SHP77 treated with DMSO at 0.1 percent for 48 hours (cell line): Measurements from ENCODE around the gene HERC2.
"Not testable (repeated sequence)": the region's sequence is repeated elsewhere in the genome, so short reads cannot be mapped to it uniquely, and the experiment has no call there.

ENCODE experiments used
- DNase-seq: peaks from one replicate; lab custom pipeline; 2025; lab: John Stamatoyannopoulos, UW

HERC2 gene

DNA sequence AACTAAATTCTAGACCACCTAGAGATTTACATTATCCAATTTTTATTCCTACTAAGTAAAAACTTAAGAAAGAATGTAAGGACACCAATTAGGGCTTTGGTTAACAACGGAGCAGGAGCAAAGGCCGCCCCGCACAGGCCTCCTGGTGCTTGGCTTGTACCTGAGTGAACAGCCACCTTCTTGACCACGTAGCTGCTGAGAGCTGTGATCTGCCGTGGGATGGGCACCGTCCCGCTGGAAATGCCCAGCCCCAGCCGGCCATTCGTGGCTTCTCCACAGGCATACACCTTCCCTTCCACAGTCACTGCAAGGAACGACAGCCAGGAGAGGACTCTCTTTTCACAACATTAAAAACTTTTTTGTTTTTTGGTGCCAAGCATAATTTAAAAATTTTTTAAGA, 143.3 kb downstream of the HERC2 start:
- no peak for DNase-seq

GRCh38 chr15:28178290-28178689, 143.7 kb downstream of the HERC2 start:
- DNase-seq: no peak

GRCh38 chr15:28169366-28169765, 152.6 kb downstream of the HERC2 start:
- no peak for DNase-seq

GRCh38 chr15:28168405-28169121, 153.4 kb downstream of the HERC2 start:
- not testable (repeated sequence) for DNase-seq

GRCh38 chr15:28167042-28167441, 154.9 kb downstream of the HERC2 start:
- no peak for DNase-seq

- DNase-seq: no peak
These were observed 156.2 kb downstream of the HERC2 start for GRCh38 chr15:28165791-28166190.

DNA sequence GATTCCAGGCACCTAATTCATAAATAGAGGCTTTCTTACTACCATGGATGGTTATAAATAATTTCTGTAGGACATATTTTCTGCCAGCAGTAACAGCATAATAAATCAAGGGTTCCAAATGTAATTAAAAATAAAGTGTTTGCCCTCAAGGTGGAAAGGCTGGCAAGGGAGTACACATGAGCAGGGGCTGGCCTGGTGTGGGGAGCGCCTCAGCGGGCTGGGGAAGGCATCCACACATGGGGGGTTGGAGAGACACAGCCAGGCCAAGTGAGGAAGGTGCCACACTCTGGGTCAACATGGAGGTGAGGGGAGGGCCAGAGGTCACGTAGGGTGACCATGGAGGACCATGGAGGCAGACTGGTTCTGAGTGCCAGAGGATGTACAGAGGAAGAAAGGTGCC, 157.1 kb downstream of the HERC2 start:
- DNase-seq: no peak

DNA sequence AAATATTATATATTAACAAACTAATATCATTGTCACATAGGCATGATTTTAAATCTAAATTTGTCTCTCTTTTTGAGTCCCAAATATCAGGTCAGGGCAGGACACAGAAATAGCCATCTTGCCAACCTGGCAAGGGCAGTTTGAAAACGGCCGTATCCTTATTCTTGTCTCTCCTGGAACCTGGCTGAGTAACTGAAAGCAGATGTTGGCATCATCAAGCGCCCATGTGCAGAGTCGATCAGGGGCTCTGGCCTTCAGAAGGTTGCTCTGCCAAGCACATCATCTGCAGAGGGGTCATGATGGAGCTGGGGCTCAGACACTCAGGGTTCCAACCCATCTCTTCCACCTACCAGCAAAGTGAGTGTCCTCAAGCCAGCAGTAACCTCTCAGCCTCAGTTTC, 167.7 kb downstream of the HERC2 start:
- DNase-seq: no peak

DNA sequence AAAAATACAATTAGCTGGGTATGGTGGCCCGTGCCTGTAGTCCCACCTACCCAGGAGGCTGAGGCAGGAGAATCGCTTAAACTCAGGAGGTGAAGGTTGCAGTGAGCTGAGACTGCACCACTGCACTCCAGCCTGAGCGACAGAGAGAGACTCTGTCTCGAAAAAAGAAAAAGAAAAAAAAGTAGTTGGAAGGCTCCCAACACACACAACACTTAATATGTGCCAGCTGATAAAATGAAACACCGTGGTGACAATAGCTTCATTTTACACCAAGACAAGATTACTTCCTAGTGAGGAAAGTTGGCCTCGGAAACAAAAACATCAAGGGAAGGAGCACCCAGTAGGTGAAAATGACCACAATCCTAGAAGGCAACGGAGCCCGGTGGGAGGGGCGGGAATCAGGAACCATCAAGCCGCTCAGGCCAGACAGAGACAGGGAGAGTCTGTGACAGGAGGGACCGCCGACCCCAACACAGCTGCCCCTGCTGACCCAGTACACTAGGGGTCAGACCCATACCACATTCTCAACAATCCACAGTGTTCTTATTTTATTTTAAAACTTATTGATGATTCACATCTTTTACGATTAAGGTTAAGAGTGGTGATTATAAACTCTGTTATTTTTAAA, 168.4 kb downstream of the HERC2 start:
- no peak for DNase-seq

- not testable (repeated sequence) for DNase-seq
These were observed 169.4 kb downstream of the HERC2 start for GRCh38 chr15:28152538-28152923.

GRCh38 chr15:28151864-28152537, 170.0 kb downstream of the HERC2 start:
- DNase-seq: not testable (repeated sequence)

DNA sequence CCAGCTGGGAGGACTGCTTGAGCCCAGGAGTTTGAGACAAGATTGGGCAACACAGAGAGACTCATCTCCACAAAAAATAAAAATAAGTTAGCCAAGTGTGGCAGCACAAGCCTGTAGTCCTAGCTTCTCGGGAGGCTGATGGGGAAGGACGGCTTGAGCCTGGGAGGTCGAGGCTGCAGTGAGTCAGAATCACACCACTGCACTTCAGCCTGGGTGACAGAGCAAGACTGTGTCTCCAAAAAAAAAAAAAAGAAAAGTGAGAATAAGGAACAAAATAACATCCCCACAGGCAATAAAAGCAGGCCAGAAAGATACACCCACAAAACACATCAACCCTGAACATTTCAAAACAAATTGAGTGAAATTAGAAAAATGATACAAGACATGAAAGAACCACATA, 174.2 kb downstream of the HERC2 start:
- no peak for DNase-seq

DNA sequence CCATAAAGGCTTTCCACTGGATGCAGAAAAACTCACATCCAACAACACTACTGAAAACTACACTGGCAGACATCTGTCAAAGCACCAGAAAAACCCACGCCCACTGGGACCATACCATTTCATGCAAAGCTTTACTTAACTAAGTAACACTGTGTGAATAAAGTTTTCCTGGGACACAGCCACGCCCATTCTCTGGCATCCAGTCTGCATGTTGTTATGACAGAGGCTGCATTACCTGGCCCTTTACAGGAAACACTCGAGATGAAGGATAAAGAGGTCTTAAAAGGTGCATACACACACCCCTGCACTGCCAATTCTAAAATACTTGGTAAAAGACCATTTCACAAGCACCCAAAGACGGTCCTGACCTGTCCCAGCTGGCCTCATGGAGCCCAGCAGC, 176.6 kb downstream of the HERC2 start:
- not testable (repeated sequence) for DNase-seq

- DNase-seq: no peak
These were observed 181.9 kb downstream of the HERC2 start for GRCh38 chr15:28140062-28140461.

DNA sequence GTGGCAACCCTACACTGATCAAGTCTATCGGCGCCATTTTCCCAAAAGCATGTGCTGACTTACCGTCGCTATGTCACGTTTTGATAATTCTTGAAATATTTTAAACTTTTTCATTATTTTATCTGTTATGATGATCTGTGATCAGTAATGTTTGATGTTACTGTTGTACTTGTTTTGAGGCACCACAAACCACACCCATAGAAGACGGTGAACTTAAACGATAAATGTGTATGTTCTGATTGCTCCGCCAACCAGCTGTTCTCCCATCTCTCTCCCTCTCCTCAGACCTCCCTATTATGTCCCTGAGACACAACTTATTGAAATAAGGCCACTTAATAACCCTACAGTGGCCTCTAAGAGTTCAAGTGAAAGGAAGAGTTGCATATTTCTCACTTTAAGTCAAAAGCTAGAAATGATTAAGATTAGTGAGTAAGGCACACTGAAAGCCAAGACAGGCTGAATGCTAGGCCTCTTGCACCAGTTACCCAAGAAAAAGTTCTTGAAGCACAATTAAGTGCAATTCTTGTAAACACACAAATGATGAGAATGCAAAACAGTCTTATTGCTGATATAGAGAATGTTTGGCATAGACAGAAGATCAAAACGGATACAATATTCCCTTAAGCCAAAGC, 184.5 kb downstream of the HERC2 start:
- not testable (repeated sequence) for DNase-seq

DNA sequence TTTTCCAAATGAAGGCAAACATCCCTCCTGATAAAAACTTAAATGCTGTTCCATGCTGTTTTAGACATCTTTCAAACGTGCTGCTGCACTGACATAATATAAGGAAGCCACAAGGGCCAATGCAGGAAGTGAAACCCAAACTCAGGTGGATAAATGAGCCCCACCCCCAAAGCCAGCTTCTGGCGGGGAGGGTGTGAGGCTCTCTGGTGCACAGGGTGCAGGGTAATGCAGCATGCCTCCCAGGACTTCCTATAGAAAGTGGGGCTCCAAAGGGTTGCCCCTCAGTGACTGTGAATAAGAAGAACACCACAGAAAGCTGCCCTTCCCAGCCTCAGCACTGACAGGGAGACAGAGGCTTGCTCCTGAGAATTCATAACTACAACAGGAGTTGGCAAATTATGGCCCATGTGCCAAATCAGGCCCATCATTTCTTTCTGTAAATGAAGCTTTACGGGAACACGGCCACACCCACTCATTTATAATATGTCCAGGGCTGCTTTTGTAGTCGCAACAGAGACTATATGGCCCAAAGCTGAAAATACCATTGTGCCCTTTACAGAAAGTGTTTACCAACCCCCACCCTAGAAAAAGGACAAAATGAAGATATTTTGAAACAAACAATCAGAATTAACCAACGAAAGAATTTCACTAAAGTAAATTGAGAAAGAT, 185.6 kb downstream of the HERC2 start:
- DNase-seq: not testable (repeated sequence)

GRCh38 chr15:28133281-28133680, 188.7 kb downstream of the HERC2 start:
- no peak for DNase-seq

GRCh38 chr15:28132524-28133275, 189.3 kb downstream of the HERC2 start:
- DNase-seq: no peak

- no peak for DNase-seq
These were observed 190.0 kb downstream of the HERC2 start for GRCh38 chr15:28131946-28132345.

DNA sequence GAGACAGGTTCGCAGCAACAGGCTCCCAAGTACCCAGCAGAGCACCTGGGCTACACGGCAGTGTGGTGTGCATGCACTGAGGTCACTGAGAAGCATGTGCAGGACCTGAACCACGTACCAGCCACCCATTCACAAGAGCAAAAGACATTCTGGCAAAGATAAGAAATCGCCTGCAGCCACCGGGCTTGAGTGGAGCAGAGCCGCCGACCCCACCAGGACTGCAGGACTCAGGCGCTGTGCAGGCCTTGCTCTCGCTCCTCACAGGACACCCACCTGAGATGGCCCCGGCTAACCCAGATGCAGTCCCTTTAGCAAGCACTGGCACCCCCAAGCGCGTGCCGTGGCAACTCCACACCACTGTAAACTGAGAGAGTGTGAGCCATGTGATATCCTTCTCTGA, 190.6 kb downstream of the HERC2 start:
- no peak for DNase-seq

GRCh38 chr15:28130651-28131050, 191.3 kb downstream of the HERC2 start:
- no peak for DNase-seq
